Activated naive CD8-positive, alpha-beta T cell treated with anti-CD3 and anti-CD28 coated beads, Interleukin-2, amount 50 U/mL, for 16 hours (primary cell): ENCODE results near the gene MAD1L1.
"Not testable (repeated sequence)": the region's sequence is repeated elsewhere in the genome, so short reads cannot be mapped to it uniquely, and the experiment has no call there.

Experiments used
- DNase-seq: peaks from one replicate; pipeline ENCODE4 v3.0.0-alpha.2; 2020; ENCODE audit warnings: low read depth, low spot score

Gene MAD1L1

GRCh38 chr7:1868516-1869165 lies 364.1 kb downstream of the MAD1L1 start:
- DNase-seq = no peak

DNA sequence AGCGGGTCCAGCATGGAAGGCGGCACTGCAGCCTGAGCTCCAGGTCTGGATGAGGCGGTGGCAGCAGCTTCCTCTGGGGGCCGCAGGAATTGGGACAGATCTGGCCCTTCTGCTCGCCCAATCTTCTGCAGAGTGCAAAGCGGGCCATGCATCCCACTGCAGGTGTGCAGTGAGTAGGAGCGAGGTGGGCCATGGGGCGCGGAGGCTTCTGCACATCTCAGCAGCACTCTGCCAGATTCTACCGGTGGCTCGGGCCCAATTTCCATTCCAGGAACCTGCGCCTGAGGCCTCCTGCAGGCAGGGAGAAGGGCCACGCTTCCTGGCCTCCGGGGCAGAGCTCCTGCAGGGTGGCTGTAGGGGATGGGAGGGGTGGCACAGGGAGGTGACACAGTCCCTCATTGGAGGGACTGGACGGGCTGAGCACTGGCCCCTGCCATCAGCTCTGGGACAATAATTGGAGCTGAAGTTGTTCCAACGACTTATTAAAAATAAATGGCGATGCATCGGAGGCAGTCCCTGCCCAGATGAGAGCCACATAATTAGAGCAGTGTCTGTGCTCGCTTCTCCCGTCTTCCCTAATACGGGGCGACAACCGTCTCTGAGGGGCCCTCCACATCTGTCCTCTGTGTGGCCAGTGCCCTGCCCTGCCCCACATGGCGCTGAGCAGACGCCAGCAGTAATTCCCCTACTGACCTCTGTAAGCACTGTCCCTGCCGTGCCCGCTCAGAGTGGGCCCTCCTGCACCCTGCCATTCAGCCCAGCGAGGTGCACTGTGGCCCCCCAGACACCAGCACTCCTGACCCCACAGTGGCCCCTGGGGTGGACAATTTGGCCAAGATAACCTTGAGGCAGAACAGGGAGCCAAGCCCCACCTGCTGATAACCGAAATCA lies 365.1 kb downstream of the MAD1L1 start:
- no peak for DNase-seq

DNA sequence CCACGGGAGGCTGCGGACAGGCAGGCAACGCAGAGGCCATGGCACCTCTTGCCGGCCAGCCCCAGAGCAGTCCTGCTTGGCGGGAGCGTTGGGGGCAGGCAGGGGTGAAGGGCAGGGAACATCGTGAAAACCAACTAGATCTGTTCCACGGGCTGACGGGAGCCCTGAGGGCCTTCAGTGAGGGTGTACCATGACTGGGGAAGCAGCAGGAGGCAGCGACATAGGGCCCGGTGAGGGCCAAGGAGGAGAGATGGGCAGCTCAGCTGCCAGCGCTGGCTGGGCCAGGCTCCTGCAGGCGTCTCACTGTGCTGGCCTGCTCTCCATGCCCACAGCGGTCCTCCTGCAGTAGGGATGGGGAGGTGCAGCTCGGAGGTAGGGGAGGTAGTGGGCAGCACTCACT lies 366.1 kb downstream of the MAD1L1 start:
- no peak for DNase-seq

DNA sequence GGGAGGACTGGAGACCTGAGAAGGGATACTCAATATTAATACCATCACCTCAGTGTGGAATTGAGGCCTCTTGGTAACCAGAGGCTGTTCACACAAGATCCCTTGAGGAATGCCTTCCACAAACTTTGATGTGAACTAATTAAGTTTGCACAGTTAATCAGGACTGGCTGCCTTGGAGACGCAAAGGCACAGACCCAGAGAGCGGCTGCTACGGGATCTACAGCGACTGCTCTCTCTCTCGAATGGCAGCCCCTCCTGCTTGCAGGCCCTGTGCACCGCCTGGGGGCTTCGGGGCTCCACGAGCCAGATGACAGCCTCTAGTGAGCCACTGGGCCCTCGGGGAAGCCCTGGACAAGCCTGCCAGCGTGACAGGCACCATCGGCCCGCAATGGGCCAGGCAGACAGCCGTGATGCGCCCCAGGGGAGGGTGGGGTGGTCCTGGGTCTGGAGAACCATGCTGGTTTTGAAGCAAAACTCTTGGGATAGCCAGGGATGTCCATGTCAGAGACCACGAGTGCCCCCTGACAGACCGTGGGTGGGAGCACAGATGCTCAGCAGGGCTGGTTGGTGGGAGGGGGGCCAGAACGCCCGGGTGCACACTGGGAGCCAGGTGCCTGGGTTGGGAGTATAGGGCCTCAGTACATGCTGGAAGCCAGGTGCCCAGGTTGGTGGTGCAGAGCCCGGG lies 367.0 kb downstream of the MAD1L1 start:
- no peak for DNase-seq

- no peak for DNase-seq
Observed at GRCh38 chr7:1865000-1865555, 367.7 kb downstream of the MAD1L1 start.

DNA sequence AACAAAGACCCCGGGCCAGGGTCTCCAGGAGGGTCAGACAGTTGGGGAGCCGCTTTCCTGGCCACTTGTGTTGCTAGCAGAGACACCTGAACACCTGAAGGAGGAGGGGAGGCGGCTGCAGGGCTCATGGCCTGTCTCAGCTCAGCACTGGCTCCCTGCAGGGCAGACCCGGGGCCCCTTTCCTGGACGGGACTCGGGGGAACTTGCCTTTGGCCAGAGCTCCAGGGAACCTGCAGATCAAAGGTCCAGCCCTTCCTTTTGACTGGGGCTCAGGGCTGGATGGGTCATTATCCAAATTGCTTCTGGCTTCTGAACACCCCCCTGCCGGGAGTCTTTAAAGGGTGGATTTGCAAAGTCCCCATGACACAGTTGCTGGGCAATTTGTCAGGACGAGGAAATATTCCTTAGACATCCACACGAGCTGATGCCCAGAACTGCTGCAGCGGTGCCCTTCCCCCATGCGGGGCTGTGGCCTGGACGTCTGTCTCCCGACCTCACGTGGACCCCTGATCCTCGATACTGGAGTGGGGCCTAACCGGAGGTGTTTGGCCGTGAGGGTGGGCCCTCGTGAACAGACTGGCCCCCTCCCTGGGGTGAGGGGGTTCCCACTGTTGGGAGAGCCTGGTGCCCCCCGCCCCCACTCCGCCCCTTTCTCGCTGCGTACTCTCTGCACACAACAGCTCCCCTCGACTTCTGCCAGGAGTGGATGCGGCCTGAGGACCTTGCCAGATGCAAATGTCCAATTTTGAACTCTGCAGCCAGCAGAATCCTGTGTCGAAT lies 368.4 kb downstream of the MAD1L1 start:
- DNase-seq = no peak

- DNase-seq = no peak
Observed at GRCh38 chr7:1863091-1863900, 369.4 kb downstream of the MAD1L1 start.

GRCh38 chr7:1862560-1862959 lies 370.2 kb downstream of the MAD1L1 start:
- DNase-seq = no peak

DNA sequence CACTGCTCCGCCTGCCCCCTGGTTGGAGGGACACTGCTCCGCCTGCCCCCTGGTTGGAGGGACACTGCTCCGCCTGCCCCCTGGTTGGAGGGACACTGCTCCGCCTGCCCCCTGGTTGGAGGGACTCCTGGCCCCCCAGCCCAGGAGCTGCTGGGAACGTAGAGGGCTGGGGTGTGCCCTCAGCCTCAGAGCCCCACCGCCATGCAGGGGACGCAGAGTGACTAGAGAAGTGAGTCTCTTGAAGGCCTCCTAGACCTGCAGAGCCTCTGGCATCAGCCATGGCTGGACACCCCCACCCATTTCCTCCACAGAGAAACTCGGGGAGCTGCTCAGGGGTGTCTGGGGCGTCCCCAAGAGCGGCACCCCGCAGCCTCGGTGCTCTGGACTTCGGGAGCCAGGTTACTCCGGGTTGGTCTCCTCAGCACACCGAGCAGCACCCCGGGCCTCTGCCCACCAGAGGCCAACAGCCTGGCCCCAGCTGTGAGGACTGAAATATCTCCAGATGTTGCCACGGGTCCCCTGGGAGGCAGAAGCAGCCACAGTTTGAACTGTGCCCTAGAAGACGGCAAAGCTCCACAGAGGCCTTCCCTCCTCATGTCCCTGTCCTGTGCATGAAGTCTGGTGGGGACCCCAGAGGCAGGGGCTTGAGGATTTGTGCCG lies 370.8 kb downstream of the MAD1L1 start:
- no peak for DNase-seq

DNA sequence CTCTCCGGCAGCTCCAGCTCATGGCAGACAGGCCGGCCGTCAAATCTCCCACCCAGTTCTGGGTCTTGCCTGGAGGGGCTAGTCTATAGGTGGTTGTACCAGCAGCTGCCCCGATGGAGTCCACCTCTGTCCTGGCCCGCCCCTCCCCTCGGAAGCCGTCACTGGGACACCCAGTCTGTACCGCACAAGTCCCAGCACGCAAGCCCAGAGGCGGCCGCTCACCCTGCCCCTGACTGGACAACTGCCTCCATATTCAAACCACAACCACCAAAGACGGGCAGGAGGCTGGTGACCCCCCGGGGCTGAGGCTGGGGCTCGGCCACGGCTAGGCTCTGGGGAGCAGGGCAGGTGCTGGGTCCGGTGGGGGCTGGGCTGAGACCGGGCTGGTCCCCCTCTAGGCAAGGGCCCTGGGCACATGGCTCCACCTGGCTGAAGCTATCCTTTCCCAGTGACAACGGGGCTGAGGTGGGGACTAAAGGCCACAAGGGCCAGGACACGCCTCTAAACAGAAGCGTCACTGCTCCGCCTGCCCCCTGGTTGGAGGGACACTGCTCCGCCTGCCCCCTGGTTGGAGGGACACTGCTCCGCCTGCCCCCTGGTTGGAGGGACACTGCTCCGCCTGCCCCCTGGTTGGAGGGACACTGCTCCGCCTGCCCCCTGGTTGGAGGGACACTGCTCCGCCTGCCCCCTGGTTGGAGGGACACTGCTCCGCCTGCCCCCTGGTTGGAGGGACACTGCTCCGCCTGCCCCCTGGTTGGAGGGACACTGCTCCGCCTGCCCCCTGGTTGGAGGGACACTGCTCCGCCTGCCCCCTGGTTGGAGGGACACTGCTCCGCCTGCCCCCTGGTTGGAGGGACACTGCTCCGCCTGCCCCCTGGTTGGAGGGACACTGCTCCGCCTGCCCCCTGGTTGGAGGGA lies 371.6 kb downstream of the MAD1L1 start:
- DNase-seq = not testable (repeated sequence)

DNA sequence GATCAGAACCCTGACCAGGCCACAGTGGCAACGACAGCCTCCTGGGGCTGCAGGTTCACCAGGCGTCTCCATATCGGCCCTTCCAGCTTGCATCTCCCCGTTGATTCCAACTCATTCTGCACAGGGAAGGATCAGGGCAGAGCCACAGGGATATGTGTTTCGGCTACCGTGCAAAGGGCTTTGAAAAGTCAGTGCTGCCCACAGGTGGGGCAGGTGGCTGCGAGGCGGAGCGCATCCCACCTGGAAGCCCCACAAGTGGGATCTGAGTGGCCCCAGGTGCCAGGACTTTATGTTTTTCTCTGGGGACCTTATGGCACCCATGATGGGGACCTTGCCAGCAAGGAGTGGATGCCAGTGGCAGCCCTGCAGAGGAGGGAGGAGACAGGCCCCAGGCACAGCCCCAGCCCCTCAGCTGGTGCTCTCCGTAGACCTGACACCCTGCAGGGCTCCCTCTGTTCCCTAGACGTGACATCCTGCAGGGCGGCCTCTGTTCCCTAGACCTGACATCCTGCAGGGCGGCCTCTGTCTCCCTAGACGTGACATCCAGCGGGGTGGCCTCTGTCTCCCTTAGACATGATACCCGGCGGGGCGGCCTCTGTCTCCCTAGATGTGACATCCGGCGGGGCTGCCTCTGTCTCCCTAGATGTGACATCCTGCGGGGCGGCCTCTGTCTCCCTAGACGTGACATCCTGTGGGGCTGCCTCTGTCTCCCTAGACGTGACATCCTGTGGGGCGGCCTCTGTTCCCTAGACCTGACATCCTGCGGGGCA lies 373.3 kb downstream of the MAD1L1 start:
- DNase-seq = no peak

DNA sequence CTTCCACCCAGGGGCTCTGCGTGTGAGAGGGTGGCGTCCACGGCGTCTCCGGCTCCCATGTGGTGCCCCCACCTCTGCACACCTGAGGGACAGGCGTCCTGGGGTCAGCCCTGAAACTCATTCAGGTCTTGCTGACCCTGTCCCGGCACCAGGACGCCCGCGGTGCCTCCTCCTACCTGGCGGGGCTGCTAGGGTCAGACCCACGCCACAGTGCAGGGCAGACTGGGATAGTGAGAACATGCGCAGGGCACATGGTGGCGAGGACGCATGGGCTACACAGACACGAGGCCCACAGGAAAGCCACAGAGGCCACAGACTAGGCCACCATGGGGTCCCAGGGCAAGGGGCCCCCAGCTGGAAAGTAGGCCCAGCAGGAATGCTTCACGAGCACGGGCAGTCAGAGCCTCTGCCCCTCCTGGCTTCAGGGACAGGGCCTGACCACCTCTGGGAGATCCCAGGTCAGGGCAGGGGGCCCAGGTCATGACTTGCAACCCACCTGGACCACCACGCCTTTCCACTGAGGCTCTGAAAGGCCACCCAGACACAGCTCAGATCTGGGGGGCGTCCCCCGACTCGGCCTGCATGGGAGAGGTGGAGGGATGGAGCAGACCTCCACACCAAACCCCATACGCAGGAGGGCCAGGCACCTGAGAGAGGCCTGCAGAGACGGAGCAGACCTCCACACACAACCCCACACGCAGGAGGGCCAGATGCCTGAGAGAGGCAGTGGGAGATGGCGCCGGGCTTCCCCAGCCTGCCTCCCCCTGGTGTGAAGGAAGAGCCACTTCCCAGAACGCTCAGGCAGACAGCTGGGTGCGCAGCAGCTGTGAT lies 374.1 kb downstream of the MAD1L1 start:
- no peak for DNase-seq

GRCh38 chr7:1857487-1858421 lies 375.0 kb downstream of the MAD1L1 start:
- DNase-seq = no peak

DNA sequence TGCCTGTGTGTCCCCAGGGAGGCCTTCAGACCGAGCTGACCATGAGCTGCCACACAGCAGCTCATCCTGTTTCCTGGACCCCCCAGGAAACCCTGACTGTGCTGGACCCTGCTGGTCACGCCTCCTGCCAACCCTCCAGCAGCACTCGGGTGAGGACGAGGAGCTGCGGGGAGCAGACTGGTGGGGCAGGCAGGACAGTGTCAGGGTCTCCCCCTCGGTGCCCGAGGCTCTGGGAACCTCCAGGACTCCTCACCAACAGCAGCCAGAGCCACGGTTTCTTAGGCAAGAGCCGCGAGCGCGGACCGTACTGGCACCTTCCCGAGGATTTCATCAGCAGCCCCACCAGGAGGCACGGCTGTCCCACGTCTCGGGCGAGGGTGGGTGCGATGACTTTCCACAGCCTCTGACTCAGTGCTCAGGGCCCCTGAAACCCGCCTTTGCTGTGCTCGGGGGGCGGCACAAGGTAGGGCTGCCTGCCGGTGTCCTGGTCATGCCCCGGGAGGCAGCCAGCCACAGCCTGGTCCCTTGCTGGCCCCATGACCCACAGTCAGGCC lies 375.8 kb downstream of the MAD1L1 start:
- no peak for DNase-seq

- no peak for DNase-seq
Observed at GRCh38 chr7:1856161-1856887, 376.4 kb downstream of the MAD1L1 start.
